ENCODE data around the gene ZNF385B. TPM values are rescaled to one million over a fixed set of nuclear protein-coding genes. Genes with fewer than 3 reads are reported as not detected.

Gene ZNF385B
- total RNA-seq, 1 experiment from 2014 or later, result 0.28 TPM

DNA sequence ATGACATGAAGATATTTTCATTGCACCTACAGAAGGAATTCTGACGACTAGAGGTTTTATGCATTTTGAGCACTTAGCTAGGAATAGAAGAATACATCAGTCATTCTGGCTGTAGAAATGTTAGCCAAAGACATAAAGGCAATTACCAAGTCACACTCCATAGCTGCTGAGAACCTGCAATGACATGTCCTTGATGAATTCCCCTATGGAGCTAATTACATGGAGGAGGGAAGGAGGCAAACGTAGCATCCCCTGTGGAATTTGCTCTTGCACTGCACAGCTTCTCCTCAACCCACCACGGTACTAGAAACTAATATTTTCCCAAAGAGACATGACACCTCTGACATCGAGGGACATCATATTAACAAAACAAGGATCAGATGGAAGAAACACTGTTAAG, 422.8 kb downstream of the ZNF385B start:
- TF ChIP-seq SIN3A (IDR thresholded peaks at IDR 0.05; ENCODE audit: borderline replicate concordance, insufficient read depth, low read depth, low read length) (no peak), POLR2AphosphoS5 (IDR thresholded peaks at IDR 0.05; ENCODE audit: low read depth, low read length) (no peak), TCF7L2 (IDR thresholded peaks at IDR 0.05; ENCODE audit: low read depth, low read length) (no peak)
- TF ChIP-seq, protein P1, sequence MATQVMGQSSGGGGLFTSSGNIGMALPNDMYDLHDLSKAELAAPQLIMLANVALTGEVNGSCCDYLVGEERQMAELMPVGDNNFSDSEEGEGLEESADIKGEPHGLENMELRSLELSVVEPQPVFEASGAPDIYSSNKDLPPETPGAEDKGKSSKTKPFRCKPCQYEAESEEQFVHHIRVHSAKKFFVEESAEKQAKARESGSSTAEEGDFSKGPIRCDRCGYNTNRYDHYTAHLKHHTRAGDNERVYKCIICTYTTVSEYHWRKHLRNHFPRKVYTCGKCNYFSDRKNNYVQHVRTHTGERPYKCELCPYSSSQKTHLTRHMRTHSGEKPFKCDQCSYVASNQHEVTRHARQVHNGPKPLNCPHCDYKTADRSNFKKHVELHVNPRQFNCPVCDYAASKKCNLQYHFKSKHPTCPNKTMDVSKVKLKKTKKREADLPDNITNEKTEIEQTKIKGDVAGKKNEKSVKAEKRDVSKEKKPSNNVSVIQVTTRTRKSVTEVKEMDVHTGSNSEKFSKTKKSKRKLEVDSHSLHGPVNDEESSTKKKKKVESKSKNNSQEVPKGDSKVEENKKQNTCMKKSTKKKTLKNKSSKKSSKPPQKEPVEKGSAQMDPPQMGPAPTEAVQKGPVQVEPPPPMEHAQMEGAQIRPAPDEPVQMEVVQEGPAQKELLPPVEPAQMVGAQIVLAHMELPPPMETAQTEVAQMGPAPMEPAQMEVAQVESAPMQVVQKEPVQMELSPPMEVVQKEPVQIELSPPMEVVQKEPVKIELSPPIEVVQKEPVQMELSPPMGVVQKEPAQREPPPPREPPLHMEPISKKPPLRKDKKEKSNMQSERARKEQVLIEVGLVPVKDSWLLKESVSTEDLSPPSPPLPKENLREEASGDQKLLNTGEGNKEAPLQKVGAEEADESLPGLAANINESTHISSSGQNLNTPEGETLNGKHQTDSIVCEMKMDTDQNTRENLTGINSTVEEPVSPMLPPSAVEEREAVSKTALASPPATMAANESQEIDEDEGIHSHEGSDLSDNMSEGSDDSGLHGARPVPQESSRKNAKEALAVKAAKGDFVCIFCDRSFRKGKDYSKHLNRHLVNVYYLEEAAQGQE (IDR thresholded peaks at IDR 0.05; ENCODE audit: insufficient read depth in 1 of 2, low read depth in 2 of 2, low read length in 1 of 2), result no peak
- TF ChIP-seq, protein P2, sequence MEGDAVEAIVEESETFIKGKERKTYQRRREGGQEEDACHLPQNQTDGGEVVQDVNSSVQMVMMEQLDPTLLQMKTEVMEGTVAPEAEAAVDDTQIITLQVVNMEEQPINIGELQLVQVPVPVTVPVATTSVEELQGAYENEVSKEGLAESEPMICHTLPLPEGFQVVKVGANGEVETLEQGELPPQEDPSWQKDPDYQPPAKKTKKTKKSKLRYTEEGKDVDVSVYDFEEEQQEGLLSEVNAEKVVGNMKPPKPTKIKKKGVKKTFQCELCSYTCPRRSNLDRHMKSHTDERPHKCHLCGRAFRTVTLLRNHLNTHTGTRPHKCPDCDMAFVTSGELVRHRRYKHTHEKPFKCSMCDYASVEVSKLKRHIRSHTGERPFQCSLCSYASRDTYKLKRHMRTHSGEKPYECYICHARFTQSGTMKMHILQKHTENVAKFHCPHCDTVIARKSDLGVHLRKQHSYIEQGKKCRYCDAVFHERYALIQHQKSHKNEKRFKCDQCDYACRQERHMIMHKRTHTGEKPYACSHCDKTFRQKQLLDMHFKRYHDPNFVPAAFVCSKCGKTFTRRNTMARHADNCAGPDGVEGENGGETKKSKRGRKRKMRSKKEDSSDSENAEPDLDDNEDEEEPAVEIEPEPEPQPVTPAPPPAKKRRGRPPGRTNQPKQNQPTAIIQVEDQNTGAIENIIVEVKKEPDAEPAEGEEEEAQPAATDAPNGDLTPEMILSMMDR (IDR thresholded peaks at IDR 0.05), result no peak
- no peaks in the 10 kb centered on the region for H3K9me3 ChIP-seq (ENCODE audit: control insufficient read depth, insufficient read depth, low read depth, low read length)
- H3K36me3 ChIP-seq (ENCODE audit: control insufficient read depth, insufficient read depth, low read length), result no peaks in the 10 kb centered on the region
- no peaks in the 10 kb centered on the region for H3K4me1 ChIP-seq (ENCODE audit: control insufficient read depth, insufficient read depth, low read length)
- intact Hi-C loops (cut with micrococcal nuclease; ENCODE audit: unreplicated experiment), result no loop called here
- in situ Hi-C loops (cut with HindIII; ENCODE audit: low pct_unique_long_range_greater_than_20kb, low sequenced_read_pairs), result no loop called here
- ATAC-seq (no peak), DNase-seq (ENCODE audit: low read depth, low spot score) (no peak)
- no peaks in the 10 kb centered on the region; the same call in 1 of the 2 replicates for H3K27me3 ChIP-seq (ENCODE audit: control insufficient read depth, insufficient read depth, low read length)
- H3K27ac ChIP-seq (ENCODE audit: low read length), result no peak overlapping the region
- BruUV-seq (replicated peaks), result no TSS peak
- H3K4me3 ChIP-seq (ENCODE audit: low read depth in 2 of 2, low read length in 2 of 2), result no peak overlapping the region
- POLR2A ChIA-PET, result no interaction called here
- CTCF ChIA-PET, result no interaction called here

DNA sequence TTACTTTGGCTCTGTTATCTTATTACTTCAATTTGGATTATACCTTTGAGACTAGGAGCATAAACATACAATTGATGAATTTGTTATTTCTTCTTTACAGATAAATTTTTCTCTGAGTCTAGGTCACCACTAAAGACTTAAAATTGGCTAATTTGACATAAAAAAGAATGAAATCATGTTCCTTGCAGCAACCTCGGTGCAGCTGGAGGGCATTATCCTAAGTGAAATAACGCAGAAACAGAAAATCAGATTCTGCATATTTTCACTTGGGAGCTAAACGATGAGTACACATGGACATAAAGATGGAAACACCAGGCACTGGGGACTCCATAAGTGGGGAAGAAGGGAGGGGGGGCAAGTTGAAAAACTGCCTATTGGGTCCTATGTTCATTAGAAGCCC, 424.0 kb downstream of the ZNF385B start:
- Histone ChIP-seq H3K9me3 (ENCODE audit: control insufficient read depth, insufficient read depth, low read depth, low read length) (no peaks in the 10 kb centered on the region), H3K36me3 (ENCODE audit: control insufficient read depth, insufficient read depth, low read length) (no peaks in the 10 kb centered on the region), H3K27me3 (ENCODE audit: control insufficient read depth, insufficient read depth, low read length) (no peaks in the 10 kb centered on the region; the same call in 1 of the 2 replicates), H3K27ac (ENCODE audit: low read length) (no peak overlapping the region), H3K4me3 (ENCODE audit: low read depth in 2 of 2, low read length in 2 of 2) (no peak overlapping the region), H3K4me1 (ENCODE audit: control insufficient read depth, insufficient read depth, low read length) (no peaks in the 10 kb centered on the region)
- ChIA-PET CTCF (no interaction called here), POLR2A (no interaction called here)
- no TSS peak for BruUV-seq (replicated peaks)
- in situ Hi-C loops (cut with HindIII; ENCODE audit: low pct_unique_long_range_greater_than_20kb, low sequenced_read_pairs), result no loop called here
- intact Hi-C loops (cut with micrococcal nuclease; ENCODE audit: unreplicated experiment), result no loop called here
- no peak for DNase-seq (ENCODE audit: low read depth, low spot score)
- TF ChIP-seq, protein P1 (IDR thresholded peaks at IDR 0.05; ENCODE audit: insufficient read depth in 1 of 2, low read depth in 2 of 2, low read length in 1 of 2), result no peak
- TF ChIP-seq, protein P2 (IDR thresholded peaks at IDR 0.05), result no peak
- TF ChIP-seq POLR2AphosphoS5 (IDR thresholded peaks at IDR 0.05; ENCODE audit: low read depth, low read length) (no peak), SIN3A (IDR thresholded peaks at IDR 0.05; ENCODE audit: borderline replicate concordance, insufficient read depth, low read depth, low read length) (no peak), TCF7L2 (IDR thresholded peaks at IDR 0.05; ENCODE audit: low read depth, low read length) (no peak)
- ATAC-seq, result no peak

Data from Panc1 (cell line).